ENCODE measurements around the gene CPSF4L.
A peak's percentile ranks its signal among the peaks of the same experiment; 100 is the strongest.

The CPSF4L gene

DNA sequence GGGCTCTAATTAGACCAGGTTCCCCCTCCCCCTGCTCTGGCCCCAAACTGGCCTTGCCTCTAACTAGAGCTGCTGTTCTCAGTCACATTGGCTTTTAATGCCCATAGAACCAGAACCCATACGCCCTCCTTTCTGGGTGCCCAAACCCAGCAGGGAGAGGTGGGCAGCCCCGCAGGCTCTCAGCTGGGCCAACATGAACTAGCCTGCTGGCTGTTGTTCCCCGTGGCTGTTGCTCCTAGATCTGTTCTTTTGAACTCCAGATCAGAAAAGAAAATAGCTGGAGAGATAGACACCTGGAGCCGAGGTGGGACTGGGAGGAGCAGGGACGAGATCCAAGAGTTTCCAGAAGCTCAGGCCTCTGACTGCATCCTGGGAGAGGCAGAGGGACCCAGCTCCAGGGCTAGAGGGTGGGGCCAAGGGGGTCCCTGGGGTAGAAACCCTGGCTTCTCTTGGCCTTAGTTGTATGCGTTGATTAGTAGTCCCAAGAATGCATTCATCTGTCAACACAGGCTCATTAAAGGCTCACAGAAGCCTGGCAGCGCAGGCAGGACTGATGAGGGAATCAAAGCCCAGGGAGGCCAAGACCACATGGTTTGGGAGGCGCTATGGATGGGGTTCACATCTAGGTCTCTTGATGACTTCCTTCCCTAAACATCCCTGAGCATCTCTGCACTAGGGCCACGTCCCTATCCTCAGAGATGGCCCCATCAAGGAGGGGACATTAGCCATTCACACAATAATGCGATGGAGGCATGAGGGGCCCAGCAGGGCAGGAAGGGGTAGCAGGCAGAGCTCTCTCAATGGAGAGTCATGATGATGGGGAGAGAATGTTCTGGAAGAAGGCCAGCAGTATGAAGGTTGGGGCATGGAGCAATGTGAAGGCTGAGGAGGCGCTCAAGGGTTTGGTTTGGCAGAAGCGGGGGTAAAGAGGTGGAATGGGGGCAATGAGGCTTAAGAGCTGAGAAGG is 1.3 kb upstream of the CPSF4L start:
- H3K4me3 ChIP-seq (ENCODE audit: low read depth, low read length): no peak overlapping the region
- TF ChIP-seq, protein P1, sequence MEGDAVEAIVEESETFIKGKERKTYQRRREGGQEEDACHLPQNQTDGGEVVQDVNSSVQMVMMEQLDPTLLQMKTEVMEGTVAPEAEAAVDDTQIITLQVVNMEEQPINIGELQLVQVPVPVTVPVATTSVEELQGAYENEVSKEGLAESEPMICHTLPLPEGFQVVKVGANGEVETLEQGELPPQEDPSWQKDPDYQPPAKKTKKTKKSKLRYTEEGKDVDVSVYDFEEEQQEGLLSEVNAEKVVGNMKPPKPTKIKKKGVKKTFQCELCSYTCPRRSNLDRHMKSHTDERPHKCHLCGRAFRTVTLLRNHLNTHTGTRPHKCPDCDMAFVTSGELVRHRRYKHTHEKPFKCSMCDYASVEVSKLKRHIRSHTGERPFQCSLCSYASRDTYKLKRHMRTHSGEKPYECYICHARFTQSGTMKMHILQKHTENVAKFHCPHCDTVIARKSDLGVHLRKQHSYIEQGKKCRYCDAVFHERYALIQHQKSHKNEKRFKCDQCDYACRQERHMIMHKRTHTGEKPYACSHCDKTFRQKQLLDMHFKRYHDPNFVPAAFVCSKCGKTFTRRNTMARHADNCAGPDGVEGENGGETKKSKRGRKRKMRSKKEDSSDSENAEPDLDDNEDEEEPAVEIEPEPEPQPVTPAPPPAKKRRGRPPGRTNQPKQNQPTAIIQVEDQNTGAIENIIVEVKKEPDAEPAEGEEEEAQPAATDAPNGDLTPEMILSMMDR (IDR thresholded peaks at IDR 0.05; ENCODE audit: insufficient read depth, low read depth, low read length, missing control alignments): no peak
- DNase-seq (ENCODE audit: low read depth): no peak

DNA sequence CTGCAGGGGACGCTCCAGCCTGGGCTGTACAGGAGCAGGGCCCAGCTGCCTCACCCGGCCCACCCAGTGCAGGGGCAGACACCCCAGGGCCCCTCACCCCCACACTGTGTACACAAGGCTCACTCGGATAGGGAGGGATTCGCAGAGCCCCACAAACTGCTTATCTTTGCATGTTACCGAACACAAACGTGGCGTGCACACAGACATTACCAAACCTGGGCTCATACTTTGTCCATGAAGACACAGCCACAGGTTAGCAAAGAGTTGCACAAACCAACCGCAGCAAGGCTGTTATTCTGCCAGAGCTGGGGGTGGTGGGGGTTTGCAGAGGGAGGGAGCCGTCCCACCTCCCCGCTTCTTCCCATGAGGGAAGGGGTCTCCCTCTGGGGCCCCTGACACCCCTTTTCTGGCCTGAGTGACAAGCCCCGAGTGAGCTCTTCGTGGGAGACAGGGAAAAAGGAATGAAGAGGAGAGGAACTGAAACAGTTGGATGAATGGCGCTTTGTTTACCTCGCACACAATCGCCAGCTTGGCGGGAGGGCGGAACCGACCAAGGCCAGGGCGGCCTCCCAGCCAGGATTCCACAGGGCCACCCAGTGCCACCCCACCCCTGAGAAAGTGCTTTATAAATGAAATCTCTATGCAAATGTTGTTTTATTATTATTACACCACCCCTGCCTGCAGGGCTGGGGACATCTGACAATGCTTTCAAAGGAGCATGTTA is 434 bp upstream of the CPSF4L start:
- H3K4me3 ChIP-seq (ENCODE audit: low read depth, low read length): no peak overlapping the region
- DNase-seq (ENCODE audit: low read depth): no peak
- TF ChIP-seq, protein P1 (IDR thresholded peaks at IDR 0.05; ENCODE audit: insufficient read depth, low read depth, low read length, missing control alignments): no peak

DNA sequence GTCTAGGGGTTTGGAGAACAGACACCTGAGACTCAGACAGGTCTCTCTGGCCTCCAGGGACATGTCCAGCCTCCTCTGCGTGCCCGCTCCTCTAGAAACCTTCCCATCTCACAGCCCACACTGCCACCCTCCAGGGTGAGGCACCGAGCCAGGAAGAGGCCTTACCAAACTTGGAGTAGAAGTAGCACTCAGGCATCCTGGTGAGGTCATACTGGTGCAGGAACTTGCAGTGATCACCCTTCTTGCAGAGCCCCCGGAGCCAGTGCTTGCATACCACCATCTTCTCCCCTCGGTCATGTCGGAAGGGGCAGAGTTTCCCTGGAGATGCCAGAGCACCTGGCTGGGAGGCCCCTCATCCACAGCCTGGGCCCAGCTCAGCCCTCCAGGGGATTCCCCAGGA is 4.2 kb downstream of the CPSF4L start:
- H3K4me3 ChIP-seq (ENCODE audit: low read depth, low read length): no peak overlapping the region
- TF ChIP-seq, protein P1 (IDR thresholded peaks at IDR 0.05; ENCODE audit: insufficient read depth, low read depth, low read length, missing control alignments): no peak
- DNase-seq (ENCODE audit: low read depth): no peak

GRCh38 chr17:73256220-73256619 is 5.5 kb downstream of the CPSF4L start:
- TF ChIP-seq, protein P1 (IDR thresholded peaks at IDR 0.05; ENCODE audit: insufficient read depth, low read depth, low read length, missing control alignments): no peak
- no peak overlapping the region for H3K4me3 ChIP-seq (ENCODE audit: low read depth, low read length)
- no peak for DNase-seq (ENCODE audit: low read depth)

GRCh38 chr17:73255671-73256181 is 6.0 kb downstream of the CPSF4L start:
- peak; percentile 66 for DNase-seq (ENCODE audit: low read depth)
- H3K4me3 ChIP-seq (ENCODE audit: low read depth, low read length): no peak overlapping the region
- TF ChIP-seq, protein P1 (IDR thresholded peaks at IDR 0.05; ENCODE audit: insufficient read depth, low read depth, low read length, missing control alignments): peak; percentile 95

DNA sequence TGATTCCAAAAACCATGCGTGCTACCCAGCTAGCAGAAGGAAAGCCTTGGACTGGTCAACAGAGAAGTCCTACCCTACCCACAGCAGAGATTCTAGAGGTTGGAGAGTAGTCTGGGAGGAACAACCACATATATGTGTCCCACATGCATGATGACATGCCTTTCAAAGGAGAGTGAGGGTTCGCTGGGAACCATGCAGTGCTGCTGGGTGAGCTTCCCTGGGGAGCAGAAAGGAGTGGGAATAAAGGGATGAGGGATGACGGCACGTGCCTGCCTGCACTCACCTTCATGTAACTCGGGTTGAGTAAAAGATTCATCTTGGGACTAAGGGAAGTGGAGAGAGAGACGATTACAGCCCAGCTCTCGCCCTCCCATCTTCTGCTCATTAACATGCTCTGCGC is 9.8 kb downstream of the CPSF4L start:
- no peak for DNase-seq (ENCODE audit: low read depth)
- TF ChIP-seq, protein P1 (IDR thresholded peaks at IDR 0.05; ENCODE audit: insufficient read depth, low read depth, low read length, missing control alignments): no peak
- H3K4me3 ChIP-seq (ENCODE audit: low read depth, low read length): no peak overlapping the region
